Effector CD4-positive, alpha-beta T cell (primary cell): ENCODE results near the gene PRAME.
"Not testable (repeated sequence)": the region's sequence is repeated elsewhere in the genome, so short reads cannot be mapped to it uniquely, and the experiment has no call there.

Experiments used
- DNase-seq: peaks from one replicate; pipeline ENCODE4 v3.0.0-alpha.2; 2020

The PRAME gene

GRCh38 chr22:22550789-22551434, 8.2 kb downstream of the PRAME start:
- DNase-seq = no peak

DNA sequence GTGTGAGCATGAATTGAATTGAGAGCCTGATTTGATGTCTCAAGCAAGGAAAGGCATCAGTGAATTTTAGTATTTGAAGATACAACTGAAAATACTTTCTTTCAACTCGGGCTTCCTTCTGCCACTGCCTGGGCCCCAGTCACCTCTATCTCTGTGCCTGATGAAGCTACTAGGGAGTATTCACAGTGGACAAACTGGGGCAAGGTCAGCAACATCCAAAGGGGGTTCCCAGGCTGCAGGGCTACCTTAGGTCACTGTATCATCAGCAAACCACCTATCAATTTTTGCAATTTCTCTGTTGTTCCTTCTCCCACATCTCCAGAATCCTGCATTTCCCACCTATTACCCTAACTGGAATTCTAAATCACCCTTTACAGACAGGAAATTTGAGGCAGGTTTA, 10.2 kb downstream of the PRAME start:
- DNase-seq = no peak

GRCh38 chr22:22548317-22548716, 10.7 kb downstream of the PRAME start:
- no peak for DNase-seq

GRCh38 chr22:22547692-22548300, 11.3 kb downstream of the PRAME start:
- DNase-seq = no peak

GRCh38 chr22:22547226-22547625, 11.8 kb downstream of the PRAME start:
- no peak for DNase-seq

GRCh38 chr22:22546490-22546889, 12.6 kb downstream of the PRAME start:
- DNase-seq = no peak

- DNase-seq = no peak
Observed at GRCh38 chr22:22545084-22545483, 14.0 kb downstream of the PRAME start.

DNA sequence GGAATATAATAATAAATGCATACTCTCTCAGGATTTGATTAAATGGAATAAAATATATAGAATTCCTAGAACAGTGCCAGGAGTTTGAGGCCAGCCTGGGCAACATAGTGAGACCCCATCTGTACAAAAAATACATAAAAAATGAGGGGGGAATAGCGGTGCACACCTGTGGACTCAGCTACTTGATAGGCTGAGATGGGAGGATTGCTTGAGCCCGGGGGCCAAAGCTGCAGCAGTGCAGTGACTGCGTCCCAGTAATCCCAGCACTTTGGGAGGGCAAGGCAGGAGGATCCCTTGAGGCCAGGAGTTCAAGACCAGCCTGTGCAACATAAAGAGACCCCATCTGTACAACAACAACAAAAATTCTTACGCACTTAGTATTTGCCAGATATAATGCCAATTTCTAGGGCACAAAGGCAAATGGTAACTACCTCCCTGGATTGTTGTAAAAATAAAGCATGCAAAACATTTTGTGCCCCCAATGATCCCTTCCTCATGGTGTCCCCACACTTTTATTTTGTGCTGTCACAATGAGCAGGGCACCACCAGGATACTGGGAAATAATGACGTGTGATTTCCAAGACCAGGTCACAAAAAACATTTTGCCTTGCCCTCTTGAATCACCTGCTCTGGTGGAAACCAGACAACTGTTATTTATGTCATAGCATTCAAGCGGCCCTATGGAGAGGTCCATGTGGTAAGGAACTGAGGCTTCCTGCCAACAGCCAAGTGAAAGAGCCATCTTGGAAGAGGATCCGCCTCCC, 20.7 kb downstream of the PRAME start:
- no peak for DNase-seq

DNA sequence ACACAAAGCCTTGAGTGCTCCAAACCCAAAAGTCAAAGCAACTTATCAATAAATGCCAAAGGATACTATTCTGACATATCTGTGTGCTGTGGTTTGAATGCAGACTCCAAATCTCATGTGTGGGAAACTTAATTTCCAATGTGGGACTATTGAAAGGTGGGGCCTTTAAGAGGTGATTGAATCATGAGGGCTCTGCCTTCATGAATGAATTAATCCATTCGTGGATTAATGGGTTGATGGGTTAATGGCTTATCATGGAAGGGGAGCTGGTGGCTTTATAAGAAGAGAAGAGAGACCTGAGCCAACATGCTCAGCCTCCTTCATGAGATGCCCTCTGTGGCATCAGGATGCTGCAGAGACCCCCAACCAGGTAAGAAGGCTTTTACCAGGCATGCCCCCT, 22.1 kb downstream of the PRAME start:
- DNase-seq = no peak

GRCh38 chr22:22536515-22536914, 22.6 kb downstream of the PRAME start:
- no peak for DNase-seq

- no peak for DNase-seq
Observed at GRCh38 chr22:22535662-22536061, 23.4 kb downstream of the PRAME start.

DNA sequence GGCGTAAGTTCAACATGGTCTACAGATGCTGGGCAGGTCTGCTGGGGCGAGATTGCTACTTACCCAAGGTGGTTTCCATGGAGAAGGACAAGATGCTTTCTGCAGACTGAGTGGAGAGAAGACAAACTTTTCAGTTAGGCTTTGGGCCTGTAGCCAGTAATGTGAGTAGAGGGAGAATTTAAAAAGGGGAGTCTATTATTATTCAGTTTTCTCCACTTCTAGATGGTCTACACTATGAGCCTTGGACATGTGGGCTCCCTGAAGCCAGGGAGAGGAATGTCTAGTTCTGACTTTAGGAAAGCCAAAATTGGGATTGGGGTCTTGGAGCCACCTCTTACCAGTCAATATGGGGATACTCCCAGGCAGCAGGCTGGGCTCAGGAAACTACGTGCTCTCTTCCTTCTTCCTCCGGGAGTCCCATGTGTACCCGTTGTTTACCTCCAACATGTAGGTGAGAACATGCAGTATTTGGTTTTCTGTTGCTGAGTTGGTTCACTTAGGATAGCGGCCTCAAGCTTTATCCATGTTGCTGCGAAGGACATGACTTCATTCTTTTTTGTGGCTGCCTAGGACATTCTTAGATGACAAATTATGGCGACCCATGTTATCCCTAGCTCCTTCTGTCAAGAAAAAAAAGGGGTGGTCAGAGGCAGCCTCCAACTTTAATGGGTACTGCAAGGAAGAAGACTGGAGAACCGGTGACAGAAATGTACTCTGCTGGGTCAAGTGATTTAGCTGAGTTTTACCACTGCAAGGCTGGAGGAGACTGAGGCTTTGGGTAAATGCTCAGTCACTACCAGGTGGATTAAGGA, 24.3 kb downstream of the PRAME start:
- DNase-seq = no peak

- no peak for DNase-seq
Observed at GRCh38 chr22:22533863-22534262, 25.2 kb downstream of the PRAME start.

DNA sequence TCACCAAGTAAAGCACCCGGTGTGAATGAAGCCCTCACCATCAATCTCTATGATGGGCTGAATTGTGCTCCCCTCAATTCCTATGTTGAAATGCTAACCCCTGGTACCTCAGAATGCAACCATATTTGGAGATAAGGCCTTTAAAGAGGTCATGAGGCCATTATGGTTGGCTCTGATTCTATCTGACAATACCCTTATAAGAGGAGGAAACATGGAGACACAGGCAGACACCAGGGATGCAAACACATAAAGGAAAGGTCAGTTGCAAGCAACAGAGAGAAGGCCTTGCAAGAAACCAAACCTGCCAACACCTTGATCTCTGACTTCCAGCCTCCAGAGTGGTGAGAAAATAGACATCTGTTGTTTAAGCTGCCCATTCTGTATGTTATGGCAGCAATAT, 25.6 kb downstream of the PRAME start:
- no peak for DNase-seq

GRCh38 chr22:22532547-22533071, 26.5 kb downstream of the PRAME start:
- not testable (repeated sequence) for DNase-seq

DNA sequence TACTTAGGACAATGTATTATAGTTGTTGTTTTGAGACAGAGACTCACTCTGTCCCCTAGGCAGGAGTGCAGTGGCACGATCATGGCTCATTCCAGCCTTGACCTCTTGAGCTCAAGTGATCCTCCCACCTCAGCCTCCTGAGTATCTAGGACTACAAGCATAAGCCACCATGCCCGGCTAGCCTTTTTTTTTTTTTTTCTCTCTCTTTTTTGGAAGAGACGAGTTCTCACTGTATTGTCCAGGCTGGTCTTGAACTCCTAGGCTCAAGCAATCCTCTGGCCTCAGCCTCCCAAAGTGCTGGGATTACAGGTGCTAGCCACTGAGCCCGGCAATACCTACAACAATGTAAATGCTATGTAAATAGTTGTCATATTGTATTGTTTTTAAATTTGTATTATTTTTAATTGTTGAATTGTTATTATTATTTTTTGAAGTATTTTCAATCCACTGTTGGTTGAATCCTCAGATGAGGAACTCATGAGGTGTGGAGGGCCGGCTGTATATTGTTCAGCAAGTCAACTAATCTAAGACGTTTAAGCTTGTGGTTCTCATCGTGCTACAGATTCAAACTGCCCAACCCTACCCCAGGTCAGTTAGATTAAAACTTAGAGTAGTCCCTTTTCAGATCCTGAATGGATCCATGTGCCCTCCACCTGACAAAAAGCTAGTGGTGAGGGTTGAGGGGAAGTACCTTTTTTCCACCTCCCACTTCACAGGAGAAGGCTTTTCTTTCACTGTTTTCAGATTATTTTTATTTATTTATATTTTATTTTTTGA, 27.1 kb downstream of the PRAME start:
- DNase-seq = no peak

GRCh38 chr22:22528780-22529179, 30.3 kb downstream of the PRAME start:
- DNase-seq = no peak

GRCh38 chr22:22527312-22527711, 31.8 kb downstream of the PRAME start:
- DNase-seq = no peak

DNA sequence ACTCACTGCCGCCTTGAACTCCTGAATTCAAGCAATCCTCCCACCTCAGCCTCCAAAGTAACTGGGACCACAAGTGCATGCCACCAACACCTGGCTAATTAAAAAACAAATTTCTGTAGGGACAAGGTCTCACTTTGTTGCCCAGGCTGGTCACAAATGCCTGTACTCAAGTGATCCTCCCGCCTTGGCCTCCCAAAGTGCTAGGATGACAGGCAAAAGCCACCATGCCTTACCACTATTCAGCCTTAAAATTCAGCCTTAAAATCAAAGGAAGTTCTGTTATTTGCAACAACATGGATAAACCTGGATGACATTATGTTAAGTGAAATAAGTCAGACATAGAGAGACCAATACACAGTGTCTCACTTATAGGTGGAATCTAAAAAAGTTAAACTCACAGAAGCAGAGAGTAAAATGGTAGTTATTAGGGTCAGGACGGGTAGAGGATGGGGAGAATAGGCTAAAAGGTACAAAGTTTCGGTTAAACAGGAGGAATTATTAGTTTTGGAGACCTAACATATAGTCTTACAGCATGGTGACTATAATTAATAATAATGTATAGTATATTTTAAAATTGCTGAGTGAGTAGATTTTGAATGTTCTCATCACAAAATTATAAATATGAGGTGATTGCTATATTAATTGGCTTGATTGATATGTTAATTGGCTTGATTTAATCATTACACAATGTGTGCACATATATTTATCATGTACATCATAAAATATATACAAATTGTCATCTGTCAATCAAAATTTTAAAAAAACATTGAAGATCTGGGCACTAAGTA, 32.7 kb downstream of the PRAME start:
- DNase-seq = no peak

DNA sequence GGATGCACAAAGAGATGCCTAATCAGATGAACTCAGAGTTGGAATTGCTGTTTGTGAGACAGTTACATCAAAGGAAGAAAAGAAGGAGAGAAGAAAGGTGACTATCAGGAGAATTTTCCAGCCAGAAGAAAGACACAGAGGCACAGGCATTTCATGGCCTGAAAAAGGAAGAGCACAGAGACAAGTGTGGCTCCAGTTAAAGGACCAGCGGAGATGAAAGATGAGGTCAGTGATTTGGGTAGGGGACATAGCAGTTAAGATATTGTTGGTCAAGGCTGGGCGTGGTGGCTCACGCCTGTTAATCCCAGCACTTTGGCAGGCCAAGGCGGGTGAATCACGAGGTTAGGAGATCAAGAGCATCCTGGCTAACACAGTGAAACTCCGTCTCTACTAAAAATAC, 35.6 kb downstream of the PRAME start:
- DNase-seq = no peak

DNA sequence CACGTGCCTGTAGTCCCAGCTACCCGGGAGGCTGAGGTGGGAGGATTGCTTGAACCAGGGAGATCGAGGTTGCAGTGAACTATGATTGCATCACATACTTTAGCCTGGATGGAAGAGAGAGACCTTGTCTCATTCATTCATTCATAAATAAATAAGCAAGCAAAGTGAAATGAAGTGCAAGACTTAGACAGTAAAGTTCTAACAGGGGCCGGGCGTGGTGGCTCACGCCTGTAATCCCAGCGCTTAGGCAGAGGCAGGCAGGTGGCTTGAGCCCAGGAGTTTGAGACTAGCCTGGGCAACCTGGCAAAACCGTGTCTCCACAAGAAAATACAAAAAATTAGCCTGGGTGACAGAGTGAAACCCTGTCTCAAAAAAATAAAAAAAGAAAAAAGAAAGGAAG, 37.4 kb downstream of the PRAME start:
- DNase-seq = no peak
